Superior temporal gyrus (tissue), 1 donor: ENCODE measurements around the gene FUT2.
"Not testable (repeated sequence)": the region's sequence is repeated elsewhere in the genome, so short reads cannot be mapped to it uniquely, and the experiment has no call there.

Source experiments
- DNase-seq: peaks from one replicate; pipeline ENCODE4 v3.0.0-alpha.2; 2016; ENCODE audit errors: extremely low spot score

The FUT2 gene

DNA sequence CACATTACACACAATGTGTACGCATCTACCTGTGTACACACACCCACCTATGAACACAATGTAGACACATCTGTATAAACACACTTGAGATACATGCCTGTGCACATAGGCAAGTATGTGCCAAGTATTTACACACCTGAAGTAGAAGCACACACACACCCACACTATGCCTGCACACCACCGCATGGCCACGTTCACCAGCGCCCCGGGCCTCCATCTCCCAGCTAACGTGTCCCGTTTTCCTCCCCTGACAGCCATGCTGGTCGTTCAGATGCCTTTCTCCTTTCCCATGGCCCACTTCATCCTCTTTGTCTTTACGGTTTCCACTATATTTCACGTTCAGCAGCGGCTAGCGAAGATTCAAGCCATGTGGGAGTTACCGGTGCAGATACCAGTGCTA lies 6.9 kb downstream of the FUT2 start:
- no peak for DNase-seq

- no peak for DNase-seq
These were observed 7.5 kb downstream of the FUT2 start for GRCh38 chr19:48703316-48703715.

- no peak for DNase-seq
These were observed 9.7 kb downstream of the FUT2 start for GRCh38 chr19:48705431-48705830.

DNA sequence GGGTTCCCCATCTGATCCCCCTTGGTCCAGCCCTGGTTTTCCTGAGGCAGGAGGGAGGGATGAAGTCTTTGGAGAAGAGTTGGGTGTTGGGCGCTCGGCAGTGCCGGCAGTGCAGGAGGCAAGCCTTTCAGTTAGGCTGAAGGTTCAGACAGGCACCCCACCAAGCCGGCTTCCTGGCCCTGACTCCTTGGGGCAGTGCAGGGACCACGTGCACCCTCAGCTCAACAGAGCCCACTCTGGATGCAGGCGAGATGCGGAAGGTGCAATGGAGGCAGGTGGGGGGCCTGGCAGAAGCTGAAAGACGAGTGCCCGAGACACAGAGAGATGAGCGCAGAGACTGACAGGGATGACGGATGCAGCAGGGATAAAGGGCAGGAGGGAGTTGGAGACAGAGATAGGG lies 12.7 kb downstream of the FUT2 start:
- DNase-seq = no peak

- no peak for DNase-seq
These were observed 15.4 kb downstream of the FUT2 start for GRCh38 chr19:48711106-48711662.

- DNase-seq = no peak
These were observed 17.5 kb downstream of the FUT2 start for GRCh38 chr19:48713041-48713863.

GRCh38 chr19:48713864-48714755 lies 18.3 kb downstream of the FUT2 start:
- peak; percentile 99 for DNase-seq

DNA sequence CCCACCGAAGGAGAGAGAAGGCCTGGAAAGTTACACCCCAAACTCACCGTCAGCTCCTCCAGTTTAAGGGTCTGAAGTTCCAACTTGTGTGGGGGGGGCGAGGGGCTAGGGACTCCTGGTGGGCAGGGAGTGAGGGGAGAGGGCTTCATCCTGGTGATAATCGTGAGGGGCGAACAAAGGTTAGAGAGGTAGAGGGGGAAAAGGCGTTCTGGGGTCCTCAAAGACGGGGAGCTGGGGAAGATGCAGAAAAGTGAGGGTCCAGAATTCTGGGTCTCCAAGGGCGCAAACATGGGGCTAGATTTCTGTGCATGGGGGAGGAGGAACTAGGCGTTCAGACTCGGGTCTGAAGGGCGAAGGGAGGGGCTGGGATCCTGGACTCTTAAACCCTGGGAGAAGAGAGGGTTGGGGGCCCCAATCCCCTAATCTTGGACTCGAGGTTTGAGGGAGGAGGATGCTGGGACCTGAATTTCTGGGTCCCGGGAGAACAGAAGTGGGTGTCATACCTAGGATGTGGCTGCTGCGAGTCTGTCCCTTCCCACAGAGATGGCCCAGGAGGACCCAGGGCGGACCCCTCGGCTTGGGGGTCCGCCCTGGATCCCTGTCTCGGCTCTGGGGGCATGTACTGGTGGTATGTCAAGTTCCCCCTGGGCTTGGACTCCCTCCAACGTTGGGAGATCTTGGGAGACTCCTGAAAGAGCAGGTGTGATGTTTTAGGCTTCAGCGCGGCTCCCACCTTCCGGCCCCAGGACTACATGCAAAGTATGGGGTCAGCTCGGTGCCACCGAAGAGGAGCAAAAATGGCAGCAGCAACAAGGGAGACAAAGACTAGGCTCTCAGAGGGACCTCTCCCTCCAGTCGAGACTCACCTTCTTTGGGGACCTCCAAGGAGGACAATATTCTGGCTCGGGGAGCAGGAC lies 19.2 kb downstream of the FUT2 start:
- peak; percentile 10 for DNase-seq

GRCh38 chr19:48715681-48716171 lies 20.0 kb downstream of the FUT2 start:
- no peak for DNase-seq

- DNase-seq = peak; percentile 40
These were observed 21.0 kb downstream of the FUT2 start for GRCh38 chr19:48716562-48717291.

- not testable (repeated sequence) for DNase-seq
These were observed 22.3 kb downstream of the FUT2 start for GRCh38 chr19:48718106-48718505.

GRCh38 chr19:48718711-48719231 lies 23.0 kb downstream of the FUT2 start:
- no peak for DNase-seq

- no peak for DNase-seq
These were observed 23.7 kb downstream of the FUT2 start, which contains the start of gene MAMSTR for GRCh38 chr19:48719263-48720171. Gene MAMSTR (minus strand): TSS chr19:48719725. CDS start chr19:48719031, 694 bp downstream.

DNA sequence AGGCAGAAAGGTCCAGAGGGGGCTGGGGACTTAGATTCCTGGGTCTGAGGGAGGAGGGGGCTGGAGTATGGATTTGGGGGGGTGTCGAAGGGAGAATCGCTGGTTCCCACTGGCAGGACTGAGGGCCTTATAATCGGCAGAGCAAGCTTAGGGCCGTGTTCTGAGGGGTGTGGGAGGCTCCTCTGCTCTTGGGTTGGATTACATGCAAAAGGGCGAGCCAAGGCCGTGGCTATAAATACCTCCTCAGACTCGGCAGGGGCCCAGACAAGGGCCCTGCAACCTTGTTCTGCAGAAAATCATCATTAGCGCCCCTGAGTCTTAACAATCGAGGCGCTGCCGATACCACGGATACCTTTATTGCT lies 24.5 kb downstream of the FUT2 start:
- DNase-seq = no peak

DNA sequence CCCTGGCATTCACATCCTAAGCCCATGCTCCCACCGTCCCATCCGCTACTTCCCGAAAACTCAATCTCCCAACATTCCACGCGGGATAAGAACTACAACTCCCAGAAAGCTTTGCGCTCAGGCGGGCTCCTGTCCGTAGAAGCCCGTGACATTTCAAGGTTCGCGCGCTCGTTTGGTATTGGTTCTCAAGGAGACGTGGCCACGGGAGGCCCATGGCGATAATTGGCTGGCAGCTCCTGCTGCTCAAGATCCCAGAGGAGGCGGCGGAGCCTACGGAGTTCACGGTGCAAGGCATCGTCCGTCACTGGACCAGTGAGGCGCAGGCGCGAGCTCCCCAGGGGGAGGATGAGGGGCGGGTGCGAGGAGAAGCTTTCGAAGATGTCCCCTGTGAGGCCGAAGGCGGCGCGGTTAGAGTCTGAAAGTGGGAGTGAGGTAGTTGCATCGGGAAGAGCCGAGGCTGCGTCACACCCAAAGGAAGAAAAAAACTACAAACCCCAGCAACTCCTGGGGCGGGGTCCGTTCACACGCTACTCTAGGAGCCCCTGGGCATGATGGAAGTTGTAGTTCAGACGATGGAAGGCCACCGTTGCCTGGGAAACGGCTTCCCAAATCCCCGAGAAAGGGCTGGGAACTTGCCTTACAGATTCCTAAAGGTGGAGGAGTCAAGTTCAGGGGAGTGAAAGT lies 25.0 kb downstream of the FUT2 start:
- DNase-seq = peak; percentile 100

GRCh38 chr19:48722196-48722708 lies 26.5 kb downstream of the FUT2 start:
- DNase-seq = no peak

DNA sequence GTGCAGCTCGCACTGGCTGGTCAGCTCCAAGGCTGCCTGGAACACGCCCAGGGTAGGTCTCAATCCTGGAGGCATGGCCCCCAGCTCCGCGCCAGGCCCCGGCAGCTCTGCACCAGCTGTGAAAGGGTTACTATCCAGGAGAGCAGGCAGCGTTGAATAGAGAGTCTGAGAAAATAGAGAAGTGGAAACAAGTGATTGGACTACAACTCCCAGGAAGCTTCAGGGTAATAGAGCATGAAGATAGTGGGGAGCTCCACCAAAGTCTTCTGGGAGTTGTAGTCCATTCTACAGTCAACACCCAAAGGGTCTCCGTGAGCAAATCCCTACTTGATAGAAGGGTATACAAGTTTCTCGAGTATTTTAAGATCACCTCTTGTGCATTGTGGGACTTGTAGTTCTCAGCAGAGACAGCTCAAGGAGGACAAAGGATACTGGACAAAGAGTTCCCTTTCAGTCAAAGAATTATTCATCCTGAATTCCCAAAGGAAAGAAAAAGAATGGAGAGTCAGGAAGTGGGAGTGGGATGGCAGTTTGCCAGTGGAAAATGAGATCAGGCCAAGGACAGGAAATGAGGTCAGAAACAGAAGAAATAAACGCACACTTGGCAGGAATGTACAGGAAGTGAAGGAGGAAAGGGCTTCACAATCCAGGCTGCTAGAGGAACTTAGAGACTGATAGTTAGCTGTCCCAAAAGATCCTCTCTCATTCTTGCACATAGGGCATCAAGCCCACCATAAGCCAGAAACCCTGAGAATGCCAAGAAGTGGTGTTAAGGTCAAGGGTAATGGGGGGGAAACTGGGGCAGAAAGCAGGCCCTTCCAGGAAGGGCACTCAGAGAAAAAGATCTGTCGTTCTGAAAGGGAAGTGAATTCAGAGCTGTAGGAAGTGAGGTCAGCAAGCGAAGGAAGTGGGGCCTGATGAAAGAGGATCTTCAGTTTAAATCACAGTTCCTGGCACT lies 29.3 kb downstream of the FUT2 start:
- DNase-seq = peak; percentile 75
